ENCODE measurements around the gene RHBDL2. TPM values are rescaled to one million over a fixed set of nuclear protein-coding genes. Genes with fewer than 3 reads are reported as not detected.
"Not testable (repeated sequence)": the region's sequence is repeated elsewhere in the genome, so short reads cannot be mapped to it uniquely, and the experiment has no call there.

The RHBDL2 gene
- total RNA-seq, 1 experiment from 2014 or later, result 36.9 TPM

DNA sequence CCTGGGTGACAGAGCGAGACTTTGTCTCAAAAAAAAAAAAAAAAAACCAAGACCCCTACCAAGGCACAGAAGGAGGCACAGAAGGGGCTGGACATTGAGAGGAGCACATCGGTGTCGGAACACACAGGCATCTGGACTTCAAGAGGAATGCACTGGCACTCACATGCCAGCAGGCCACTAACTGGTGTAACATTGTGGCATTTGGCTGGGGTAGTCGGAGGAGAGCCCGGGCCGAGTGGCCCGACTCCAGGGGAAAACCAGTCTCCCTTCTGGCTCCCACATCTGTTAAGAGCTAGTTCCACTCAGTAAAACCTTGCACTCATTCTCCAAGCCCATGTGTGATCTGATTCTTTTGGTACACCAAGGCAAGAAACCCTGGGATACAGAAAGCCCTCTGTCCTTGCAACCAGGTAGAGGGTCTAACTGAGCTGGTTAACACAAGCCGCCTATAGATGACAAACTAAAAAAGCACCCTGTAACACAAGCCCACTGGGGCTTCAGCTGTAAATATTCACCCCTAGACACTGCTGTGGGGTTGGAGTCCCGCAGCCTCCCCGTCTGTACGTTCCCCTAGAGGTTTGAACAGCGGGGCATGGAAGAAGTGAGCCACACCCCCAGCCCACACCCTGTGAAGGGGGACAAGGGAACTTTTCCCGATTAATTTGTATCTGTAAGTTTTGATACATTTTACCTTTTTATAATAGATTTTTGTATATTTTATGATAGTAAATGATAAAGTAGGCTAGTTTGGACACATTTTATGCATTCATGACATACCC lies 32.2 kb upstream of the RHBDL2 start:
- intact Hi-C loops (cut with micrococcal nuclease; ENCODE audit: unreplicated experiment), result no loop called here
- no peak for TF ChIP-seq EZH2 (IDR thresholded peaks at IDR 0.05; ENCODE audit: low read depth)
- H3K36me3 ChIP-seq (ENCODE audit: low read depth), result no peaks in the 10 kb centered on the region
- CTCF ChIA-PET, result no interaction called here
- no peak for DNase-seq
- no peaks in the 10 kb centered on the region for H3K27me3 ChIP-seq (ENCODE audit: insufficient read depth, low read depth)
- H3F3A ChIP-seq (ENCODE audit: insufficient read depth, low read depth), result peaks cover 16% of the 10 kb centered on the region
- peaks cover 7% of the 10 kb centered on the region; the same call in 1 of the 2 replicates for H3K9me3 ChIP-seq (ENCODE audit: insufficient read depth, low read depth)
- no peak overlapping the region for H3K4me3 ChIP-seq
- POLR2A ChIA-PET (ENCODE audit: unreplicated experiment), result no interaction called here
- no peaks in the 10 kb centered on the region for H4K20me1 ChIP-seq (ENCODE audit: insufficient read depth)
- peaks cover 11% of the 10 kb centered on the region for H3K4me1 ChIP-seq (replicated peaks; ENCODE audit: insufficient read depth)
- no peaks in the 10 kb centered on the region for H3K79me2 ChIP-seq (ENCODE audit: low read depth)
- H3K27ac ChIP-seq, result no peak overlapping the region
- no TSS peak for BruUV-seq (replicated peaks)
- H3K9me2 ChIP-seq (ENCODE audit: insufficient read depth), result no peaks in the 10 kb centered on the region
- H2AFZ ChIP-seq, result no peak overlapping the region
- H3K4me2 ChIP-seq, result no peak overlapping the region

- POLR2A ChIA-PET (ENCODE audit: unreplicated experiment); H3K9me2 ChIP-seq (ENCODE audit: insufficient read depth); CTCF ChIA-PET; H3K27ac ChIP-seq; H3K36me3 ChIP-seq (ENCODE audit: low read depth); H3K79me2 ChIP-seq (ENCODE audit: low read depth); H4K20me1 ChIP-seq (ENCODE audit: insufficient read depth); H3K27me3 ChIP-seq (ENCODE audit: insufficient read depth, low read depth); H2AFZ ChIP-seq; H3K4me3 ChIP-seq; intact Hi-C loops (cut with micrococcal nuclease; ENCODE audit: unreplicated experiment); H3K9me3 ChIP-seq (ENCODE audit: insufficient read depth, low read depth); DNase-seq; BruUV-seq (replicated peaks): not testable (repeated sequence)
- Histone ChIP-seq H3F3A (ENCODE audit: insufficient read depth, low read depth) (peaks cover 20% of the 10 kb centered on the region), H3K4me1 (replicated peaks; ENCODE audit: insufficient read depth) (peaks cover 15% of the 10 kb centered on the region), H3K4me2 (peak overlapping the region; percentile 11)
Measured at GRCh38 chr1:38973145-38973544, 31.5 kb upstream of the RHBDL2 start.

DNA sequence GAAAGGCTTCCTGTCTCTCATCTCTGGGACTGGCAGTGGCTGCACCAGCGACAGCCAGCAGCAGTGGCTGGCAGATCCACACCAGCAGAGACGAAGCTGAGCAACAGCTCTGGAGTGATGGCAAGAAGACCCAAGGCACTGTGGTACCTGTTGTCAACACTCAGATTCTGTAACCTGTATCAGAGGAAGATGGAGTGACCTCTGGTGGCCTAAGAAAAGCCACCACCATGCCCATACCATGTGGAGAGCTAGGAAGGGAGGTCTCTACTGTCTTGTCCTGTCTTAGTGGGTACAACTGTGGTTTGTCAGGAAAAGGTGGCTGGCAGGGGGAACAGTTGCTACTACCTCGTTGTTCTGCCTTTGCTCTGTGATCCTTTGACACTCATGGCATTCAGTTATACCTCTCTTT lies 22.5 kb upstream of the RHBDL2 start:
- no peak for DNase-seq
- intact Hi-C loops (cut with micrococcal nuclease; ENCODE audit: unreplicated experiment), result no loop called here

GRCh38 chr1:38962560-38962959 lies 20.9 kb upstream of the RHBDL2 start:
- peaks cover 50% of the 10 kb centered on the region for H3F3A ChIP-seq (ENCODE audit: insufficient read depth, low read depth)
- no peaks in the 10 kb centered on the region for H3K79me2 ChIP-seq (ENCODE audit: low read depth)
- ChIA-PET CTCF (no interaction called here), POLR2A (ENCODE audit: unreplicated experiment) (interaction anchor here (0.6 kb wide), 1 partner anchor 23 kb away, joined by 8 read pairs; no protein-coding TSS in a partner anchor)
- no peaks in the 10 kb centered on the region for H3K9me2 ChIP-seq (ENCODE audit: insufficient read depth)
- no peak for TF ChIP-seq EZH2 (IDR thresholded peaks at IDR 0.05; ENCODE audit: low read depth)
- TF ChIP-seq, protein P1, sequence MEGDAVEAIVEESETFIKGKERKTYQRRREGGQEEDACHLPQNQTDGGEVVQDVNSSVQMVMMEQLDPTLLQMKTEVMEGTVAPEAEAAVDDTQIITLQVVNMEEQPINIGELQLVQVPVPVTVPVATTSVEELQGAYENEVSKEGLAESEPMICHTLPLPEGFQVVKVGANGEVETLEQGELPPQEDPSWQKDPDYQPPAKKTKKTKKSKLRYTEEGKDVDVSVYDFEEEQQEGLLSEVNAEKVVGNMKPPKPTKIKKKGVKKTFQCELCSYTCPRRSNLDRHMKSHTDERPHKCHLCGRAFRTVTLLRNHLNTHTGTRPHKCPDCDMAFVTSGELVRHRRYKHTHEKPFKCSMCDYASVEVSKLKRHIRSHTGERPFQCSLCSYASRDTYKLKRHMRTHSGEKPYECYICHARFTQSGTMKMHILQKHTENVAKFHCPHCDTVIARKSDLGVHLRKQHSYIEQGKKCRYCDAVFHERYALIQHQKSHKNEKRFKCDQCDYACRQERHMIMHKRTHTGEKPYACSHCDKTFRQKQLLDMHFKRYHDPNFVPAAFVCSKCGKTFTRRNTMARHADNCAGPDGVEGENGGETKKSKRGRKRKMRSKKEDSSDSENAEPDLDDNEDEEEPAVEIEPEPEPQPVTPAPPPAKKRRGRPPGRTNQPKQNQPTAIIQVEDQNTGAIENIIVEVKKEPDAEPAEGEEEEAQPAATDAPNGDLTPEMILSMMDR (conservative IDR thresholded peaks at IDR 0.05), result no peak
- H3K9me3 ChIP-seq (ENCODE audit: insufficient read depth, low read depth), result no peaks in the 10 kb centered on the region
- BruUV-seq (replicated peaks), result no TSS peak
- H3K4me2 ChIP-seq, result peak overlapping the region; percentile 52
- H3K4me3 ChIP-seq, result no peak overlapping the region
- H2AFZ ChIP-seq, result no peak overlapping the region; the same call in 1 of the 2 replicates
- no peaks in the 10 kb centered on the region for H3K36me3 ChIP-seq (ENCODE audit: low read depth)
- intact Hi-C loops (cut with micrococcal nuclease; ENCODE audit: unreplicated experiment), result no loop called here
- no peaks in the 10 kb centered on the region for H3K27me3 ChIP-seq (ENCODE audit: insufficient read depth, low read depth)
- H3K27ac ChIP-seq, result peak overlapping the region; percentile 75
- peak in 1 of 2 experiments; percentile 49 for DNase-seq
- H4K20me1 ChIP-seq (ENCODE audit: insufficient read depth), result no peaks in the 10 kb centered on the region
- peaks cover 51% of the 10 kb centered on the region for H3K4me1 ChIP-seq (replicated peaks; ENCODE audit: insufficient read depth)

More for the DNA sequence above, 22.5 kb upstream of the RHBDL2 start:
- no peak overlapping the region for H3K27ac ChIP-seq
- no peaks in the 10 kb centered on the region for H3K9me3 ChIP-seq (ENCODE audit: insufficient read depth, low read depth)
- no peak for TF ChIP-seq EZH2 (IDR thresholded peaks at IDR 0.05; ENCODE audit: low read depth)
- TF ChIP-seq, protein P1 (conservative IDR thresholded peaks at IDR 0.05), result no peak
- no peaks in the 10 kb centered on the region for H3K79me2 ChIP-seq (ENCODE audit: low read depth)
- H3F3A ChIP-seq (ENCODE audit: insufficient read depth, low read depth), result peaks cover 41% of the 10 kb centered on the region
- H3K9me2 ChIP-seq (ENCODE audit: insufficient read depth), result no peaks in the 10 kb centered on the region
- no peaks in the 10 kb centered on the region for H3K27me3 ChIP-seq (ENCODE audit: insufficient read depth, low read depth)
- H3K4me1 ChIP-seq (replicated peaks; ENCODE audit: insufficient read depth), result peaks cover 42% of the 10 kb centered on the region
- no peak overlapping the region for H3K4me3 ChIP-seq
- no peaks in the 10 kb centered on the region for H3K36me3 ChIP-seq (ENCODE audit: low read depth)
- BruUV-seq (replicated peaks), result no TSS peak
- H3K4me2 ChIP-seq, result no peak overlapping the region
- ChIA-PET POLR2A (ENCODE audit: unreplicated experiment) (no interaction called here), CTCF (interaction anchor here (0.5 to 0.8 kb wide), 6 partner anchors 19 to 167 kb away, joined by 3 to 10 read pairs (median 5); no protein-coding TSS in a partner anchor)
- no peaks in the 10 kb centered on the region for H4K20me1 ChIP-seq (ENCODE audit: insufficient read depth)
- no peak overlapping the region for H2AFZ ChIP-seq
